Stimulated activated CD4-positive, alpha-beta T cell treated with anti-CD3 and anti-CD28 coated beads, Interleukin-1b, Interleukin-23, amount 100 ng/mL, for 24 hours (primary cell): ENCODE measurements around the gene RNF150.
"Not testable (repeated sequence)": the region's sequence is repeated elsewhere in the genome, so short reads cannot be mapped to it uniquely, and the experiment has no call there.

Source experiments
- DNase-seq, 4 experiments: peaks; one replicate each; pipeline ENCODE4 v3.0.0-alpha.2; 2020; ENCODE audit warnings: low read depth in 4 of 4, low spot score in 1 of 4

RNF150 gene

GRCh38 chr4:140833280-140833679 lies 300.0 kb downstream of the RNF150 start:
- DNase-seq, result no peak

DNA sequence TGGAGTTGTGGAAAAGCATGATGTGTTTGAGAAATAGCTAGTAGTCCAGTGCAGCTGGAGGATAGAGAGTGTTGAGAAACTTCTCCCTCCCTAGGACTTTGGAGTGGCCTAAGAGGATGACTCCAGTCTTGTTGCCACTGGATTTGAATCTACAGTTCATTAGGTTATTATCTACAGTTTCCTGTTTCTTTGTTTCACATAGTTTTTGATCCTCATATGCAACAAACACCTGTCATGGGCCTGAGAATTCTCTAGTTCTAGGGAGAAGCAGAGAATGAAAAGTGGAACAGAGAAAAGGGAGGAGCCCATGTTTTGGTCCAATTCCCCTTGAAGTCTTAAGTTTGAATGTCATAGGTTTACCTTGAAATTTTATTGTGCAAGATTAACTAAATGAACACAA lies 303.4 kb downstream of the RNF150 start:
- no peak for DNase-seq

DNA sequence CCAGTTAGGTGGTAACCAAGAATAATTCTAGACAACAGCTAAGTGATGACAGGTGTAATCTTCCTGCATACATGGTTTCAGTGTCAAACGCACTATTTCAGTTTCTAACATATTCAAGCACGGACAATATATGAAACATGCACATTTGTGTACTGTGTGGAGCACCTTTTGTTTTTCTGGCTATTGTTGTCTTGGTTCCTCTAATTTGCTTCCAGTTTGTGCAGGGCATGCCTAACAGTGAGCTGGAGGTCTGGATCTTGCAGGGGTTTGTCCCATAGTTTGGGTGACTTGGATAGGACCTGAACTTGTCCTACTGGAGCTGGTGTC lies 306.6 kb downstream of the RNF150 start:
- DNase-seq, result no peak

DNA sequence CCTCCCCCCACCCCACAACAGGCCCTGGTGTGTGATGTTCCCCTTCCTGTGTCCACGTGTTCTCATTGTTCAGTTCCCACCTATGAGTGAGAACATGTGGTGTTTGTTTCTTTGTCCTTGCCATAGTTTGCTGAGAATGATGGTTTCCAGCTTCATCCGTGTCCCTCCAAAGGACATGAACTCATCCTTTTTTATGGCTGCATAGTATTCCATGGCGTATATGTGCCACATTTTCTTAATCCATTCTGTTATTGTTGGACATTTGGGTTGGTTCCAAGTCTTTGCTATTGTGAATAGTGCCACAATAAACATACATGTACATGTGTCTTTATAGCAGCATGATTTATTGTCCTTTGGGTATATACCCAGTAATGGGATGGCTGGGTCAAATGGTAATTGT lies 312.7 kb downstream of the RNF150 start:
- not testable (repeated sequence) for DNase-seq

DNA sequence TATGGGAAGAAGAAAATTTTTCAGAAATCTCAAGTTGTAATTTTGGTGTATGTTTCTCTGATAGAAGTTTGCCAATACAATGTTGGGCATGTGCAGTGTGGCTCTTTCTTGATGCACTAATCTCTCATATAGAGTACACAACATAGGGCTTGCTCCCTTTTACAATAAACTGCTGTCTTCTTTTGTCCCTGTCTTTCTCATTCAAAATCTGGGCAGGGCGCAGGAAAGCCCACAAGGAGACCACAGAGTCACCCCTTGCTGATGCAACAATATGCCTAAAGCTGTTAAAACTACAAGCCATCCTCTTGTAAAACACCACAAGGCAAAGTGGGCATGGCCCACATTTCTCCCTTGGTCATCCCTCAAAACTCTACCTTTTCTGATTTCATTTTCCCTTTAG lies 313.7 kb downstream of the RNF150 start:
- DNase-seq, result no peak

DNA sequence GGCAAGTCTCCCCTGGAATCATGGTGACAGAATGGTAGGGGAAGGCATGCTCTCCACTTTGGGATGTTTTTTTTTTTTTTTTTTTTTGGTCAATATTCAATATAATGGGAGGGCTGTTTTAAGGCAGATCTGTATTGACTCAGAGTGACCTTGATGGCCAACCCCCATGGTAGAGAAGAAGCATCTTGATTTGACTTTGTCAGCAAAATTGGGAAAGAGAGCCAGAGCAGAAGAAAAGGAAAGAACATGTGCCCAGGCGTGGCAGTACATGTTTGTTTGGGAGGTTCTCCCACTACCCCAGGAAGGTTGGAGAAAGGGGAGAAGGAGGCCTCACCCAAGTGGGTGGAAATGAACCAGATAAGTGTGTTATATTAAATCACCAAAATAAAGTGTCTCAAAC lies 314.8 kb downstream of the RNF150 start:
- no peak for DNase-seq

DNA sequence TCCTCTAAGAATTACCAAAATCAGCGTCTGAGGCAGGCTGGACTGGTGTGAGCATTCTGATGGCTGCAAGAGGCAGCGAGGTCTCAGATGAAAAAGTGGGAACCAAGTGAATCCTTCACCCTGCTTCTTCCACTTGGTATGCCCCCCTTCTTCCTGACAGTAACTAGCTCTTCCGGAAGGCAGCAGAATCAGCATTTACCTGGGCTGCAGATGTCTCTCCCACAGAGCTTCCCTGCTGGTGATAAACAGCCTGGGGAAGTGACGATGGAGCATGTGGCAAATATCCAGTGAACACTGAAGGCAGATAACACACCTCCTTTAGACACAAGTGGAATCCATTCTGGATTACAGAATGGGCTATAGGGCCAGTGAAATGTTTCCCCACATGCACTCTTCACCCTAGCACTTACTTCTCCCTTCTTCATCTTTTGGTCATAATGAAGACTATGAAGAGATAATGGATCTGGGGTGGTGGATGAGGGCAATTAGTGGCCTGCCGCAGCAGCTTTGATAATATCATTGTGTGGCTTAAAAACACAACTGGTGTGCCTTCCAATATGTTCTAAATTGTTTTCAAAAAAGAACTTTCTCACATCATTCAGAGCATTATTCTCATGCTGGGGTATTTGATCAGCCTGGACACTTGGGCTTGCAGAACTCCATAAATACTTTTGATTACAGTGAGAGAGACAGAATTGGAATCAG lies 316.3 kb downstream of the RNF150 start:
- DNase-seq, result no peak

- DNase-seq, result no peak
Observed at GRCh38 chr4:140813804-140814203, 319.5 kb downstream of the RNF150 start.

DNA sequence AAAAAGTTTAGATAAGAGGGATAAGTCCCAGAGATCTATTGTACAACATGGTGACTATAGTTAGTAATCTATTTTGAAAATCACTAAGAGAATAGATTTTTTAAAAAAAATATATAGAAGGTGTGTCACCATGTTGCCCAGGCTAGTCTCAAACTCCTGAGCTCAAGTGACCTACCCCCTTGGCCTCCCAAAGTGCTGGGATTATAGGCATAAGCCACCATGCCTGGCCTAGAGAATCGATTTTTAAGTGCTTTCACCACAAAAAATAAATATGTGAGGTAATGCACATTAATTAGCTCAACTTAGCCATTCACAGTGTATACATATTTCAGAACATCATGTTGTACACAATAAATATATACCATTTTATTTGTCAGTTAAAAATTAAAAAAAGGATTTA lies 320.4 kb downstream of the RNF150 start:
- no peak for DNase-seq

DNA sequence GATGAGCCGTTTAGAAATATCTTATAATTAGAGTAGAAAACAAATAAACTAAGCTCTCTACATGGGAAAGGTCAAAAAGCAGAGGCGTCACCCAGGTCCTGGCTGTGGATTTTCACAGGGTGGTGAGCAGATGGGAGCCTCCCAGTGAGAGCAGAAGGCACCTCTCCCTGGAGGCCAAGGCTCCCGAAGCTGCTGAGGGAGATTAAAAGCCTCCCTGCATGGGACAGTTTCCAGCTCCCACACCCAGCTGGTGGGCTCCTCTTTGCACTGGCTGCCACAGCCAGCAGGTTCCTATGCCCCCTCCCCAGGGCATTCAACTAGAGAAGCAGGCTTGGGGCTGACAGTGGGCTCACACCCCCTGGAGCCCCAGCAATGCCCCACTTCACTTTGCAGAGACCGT lies 321.8 kb downstream of the RNF150 start:
- DNase-seq, result no peak

GRCh38 chr4:140810591-140811169 lies 322.6 kb downstream of the RNF150 start:
- not testable (repeated sequence) for DNase-seq
